SK-N-SH (cell line): ENCODE measurements around the gene ORMDL1. TPM values are rescaled to one million over a fixed set of nuclear protein-coding genes. Genes with fewer than 3 reads are reported as not detected.

ENCODE experiments used
- CTCF ChIA-PET: fragments of 300-600, 350-600 bp; formaldehyde crosslinking; extraction: SDS; loops from one replicate; lab custom pipeline; 2021; lab: Yijun Ruan, JAX
- POLR2A ChIA-PET: fragments of 350-600 bp; sonication (Branson Sonifier 250); formaldehyde crosslinking; extraction: SDS; loops from one replicate; lab custom pipeline; 2020; ENCODE audit warnings: antibody characterized with exemption, inconsistent platforms; lab: Yijun Ruan, JAX
- DNase-seq: peaks from one replicate; pipeline ENCODE4 v3.0.0; 2012
- H2AFZ ChIP-seq: fragments of 200-600 bp; sonication (generic); 2 replicates; pipeline ENCODE4 v1.8.1; 2016; ENCODE audit warnings: antibody characterized with exemption, mild to moderate bottlenecking, low read depth
- H3F3A ChIP-seq: fragments of 200-600 bp; sonication (generic); replicated peaks from 2 replicates; pipeline ENCODE3; 2016; ENCODE audit warnings: antibody characterized with exemption, mild to moderate bottlenecking; ENCODE audit not compliant: insufficient read depth
- H3K27ac ChIP-seq, 2 experiments: fragments of 200-500 bp in 1 of 2; fragments of 200-600 bp in 1 of 2; sonication (Bioruptor generic) in 1 of 2; sonication (generic), shearing (Covaris generic) in 1 of 2; 2 replicates each; pipeline versions ENCODE4 v1.5.1 to v1.6.1; 2014 to 2016; ENCODE audit warnings: low read depth in 2 of 2, inconsistent platforms in 1 of 2, low read length in 1 of 2, mild to moderate bottlenecking in 1 of 2, mixed read lengths in 1 of 2
- H3K27me3 ChIP-seq: fragments of 200-600 bp; sonication (generic), shearing (Covaris generic); 2 replicates; pipeline ENCODE4 v1.6.1; 2016; ENCODE audit warnings: mixed run types; ENCODE audit not compliant: insufficient read depth
- H3K36me3 ChIP-seq, 2 experiments: fragments of 200-500 bp in 1 of 2; fragments of 200-600 bp in 1 of 2; sonication (Bioruptor generic) in 1 of 2; sonication (generic) in 1 of 2; replicated peaks in 1 of 2; 2 replicates each; pipeline versions ENCODE3 to v1.5.1; 2014 to 2016; ENCODE audit warnings: low read length in 1 of 2, mild to moderate bottlenecking in 1 of 2; ENCODE audit not compliant: insufficient read depth in 2 of 2, control insufficient read depth in 1 of 2
- H3K4me1 ChIP-seq, 2 experiments: fragments of 200-500 bp in 1 of 2; fragments of 200-600 bp in 1 of 2; sonication (Bioruptor generic) in 1 of 2; sonication (generic), shearing (Covaris generic) in 1 of 2; 2 replicates each; pipeline versions ENCODE4 v1.5.1 to v1.6.1; 2014 to 2016; ENCODE audit warnings: low read depth in 1 of 2, low read length in 1 of 2, mixed run types in 1 of 2; ENCODE audit not compliant: insufficient read depth in 2 of 2, control insufficient read depth in 1 of 2
- H3K4me2 ChIP-seq: fragments of 200-600 bp; sonication (generic), shearing (Covaris generic); 2 replicates; pipeline ENCODE4 v1.6.1; 2017; ENCODE audit warnings: mixed run types
- H3K4me3 ChIP-seq, 2 experiments: fragments of 200-500 bp in 1 of 2; fragments of 200-600 bp in 1 of 2; sonication (Bioruptor generic) in 1 of 2; sonication (generic), shearing (Covaris generic) in 1 of 2; 2 replicates each; pipeline versions ENCODE4 v1.5.1 to v1.8.1; 2014 to 2016; ENCODE audit warnings: low read depth in 2 of 2, inconsistent platforms in 1 of 2, low read length in 1 of 2, mild to moderate bottlenecking in 1 of 2, mixed read lengths in 1 of 2, moderate library complexity in 1 of 2
- H3K79me2 ChIP-seq: fragments of 200-600 bp; sonication (generic); 2 replicates; pipeline ENCODE4 v1.8.1; 2017; ENCODE audit warnings: mild to moderate bottlenecking; ENCODE audit not compliant: insufficient read depth
- H3K9ac ChIP-seq: fragments of 200-600 bp; sonication (generic); 2 replicates; pipeline ENCODE4 v1.6.1; 2017; ENCODE audit warnings: mixed run types
- H3K9me2 ChIP-seq: fragments of 200-600 bp; sonication (generic); 2 replicates; pipeline ENCODE4 v1.6.1; 2017; ENCODE audit warnings: mixed run types
- H3K9me3 ChIP-seq: fragments of 200-600 bp; sonication (generic); 2 replicates; pipeline ENCODE4 v1.6.1; 2017; ENCODE audit warnings: mixed run types, mild to moderate bottlenecking, moderate library complexity
- H4K20me1 ChIP-seq: fragments of 200-600 bp; sonication (generic); 2 replicates; pipeline ENCODE4 v1.6.1; 2017; ENCODE audit warnings: mild to moderate bottlenecking, mixed run types; ENCODE audit not compliant: insufficient read depth
- ELF1 ChIP-seq: IDR thresholded peaks from 2 replicates; pipeline ENCODE4 v1.4.0; 2012
- EP300 ChIP-seq, 2 experiments: IDR thresholded peaks; 2 replicates each; pipeline versions ENCODE4 v1.4.0 to v1.6.1; 2012; ENCODE audit warnings: borderline replicate concordance in 1 of 2, low read depth in 1 of 2, low read length in 1 of 2
- EZH2phosphoT487 ChIP-seq: fragments of 200-600 bp; sonication (generic); IDR thresholded peaks from 2 replicates; pipeline ENCODE4 v1.6.1; 2017; ENCODE audit warnings: low read depth, mixed run types, mild to moderate bottlenecking, antibody characterized with exemption, moderate library complexity, borderline replicate concordance
- FOSL2 ChIP-seq: IDR thresholded peaks from 2 replicates; pipeline ENCODE4 v1.4.0; 2012; ENCODE audit warnings: low read depth, mild to moderate bottlenecking, moderate library complexity, borderline replicate concordance
- FOXJ3 ChIP-seq: sonication (generic); formaldehyde crosslinking; IDR thresholded peaks from 2 replicates; pipeline ENCODE4 v1.5.1; 2020; ENCODE audit warnings: mild to moderate bottlenecking, missing genetic modification reagents
- FOXM1 ChIP-seq: IDR thresholded peaks from 2 replicates; pipeline ENCODE4 v1.4.0; 2012; ENCODE audit warnings: low read depth, mild to moderate bottlenecking
- GABPA ChIP-seq: IDR thresholded peaks from 2 replicates; pipeline ENCODE4 v1.4.0; 2012; ENCODE audit warnings: low read depth, mild to moderate bottlenecking
- GATA2 ChIP-seq: sonication (generic); formaldehyde crosslinking; IDR thresholded peaks from 2 replicates; pipeline ENCODE4 v1.5.0; 2020; ENCODE audit warnings: mild to moderate bottlenecking, missing genetic modification reagents
- MAX ChIP-seq: IDR thresholded peaks from 2 replicates; pipeline ENCODE4 v1.4.0; 2012; ENCODE audit warnings: low read depth
- NFIC ChIP-seq: IDR thresholded peaks from 2 replicates; pipeline ENCODE4 v1.4.0; 2012; ENCODE audit warnings: borderline replicate concordance
- NRF1 ChIP-seq: IDR thresholded peaks from 2 replicates; pipeline ENCODE4 v1.6.1; 2012; ENCODE audit warnings: low read depth, mild to moderate bottlenecking, low read length
- POLR2AphosphoS5 ChIP-seq: IDR thresholded peaks from 2 replicates; pipeline ENCODE4 v1.6.1; 2012; ENCODE audit warnings: low read depth, low read length
- RAD21 ChIP-seq: IDR thresholded peaks from 2 replicates; pipeline ENCODE4 v1.6.1; 2012; ENCODE audit warnings: mild to moderate bottlenecking, low read length
- REST ChIP-seq: IDR thresholded peaks from 2 replicates; pipeline ENCODE4 v1.6.1; 2012; ENCODE audit warnings: mild to moderate bottlenecking, low read depth, low read length, moderate library complexity
- RFX5 ChIP-seq: IDR thresholded peaks from 2 replicates; pipeline ENCODE4 v1.6.1; 2012; ENCODE audit warnings: mild to moderate bottlenecking, improper control_type of control experiment, low read length
- SIN3A ChIP-seq: IDR thresholded peaks from 2 replicates; pipeline ENCODE4 v1.6.1; 2012; ENCODE audit warnings: low read depth, mild to moderate bottlenecking, low read length, moderate library complexity, borderline replicate concordance
- TAF1 ChIP-seq: IDR thresholded peaks from 2 replicates; pipeline ENCODE4 v1.6.1; 2012; ENCODE audit warnings: low read depth, mild to moderate bottlenecking, low read length, moderate library complexity, borderline replicate concordance
- TCF12 ChIP-seq: IDR thresholded peaks from 2 replicates; pipeline ENCODE4 v1.4.0; 2012
- WGBS: methylation state at CpG from one replicate; pipeline ENCODE4 v1.1.6; 2017; ENCODE audit warnings: low lambda C conversion rate; 5-methylcytosine and 5-hydroxymethylcytosine counted together
- polyA plus RNA-seq, 3 experiments: library from polyadenylated mRNA; depleted of rRNA; stranded (reverse); fragments of >200 nt; gene quantifications; 2 replicates each; pipeline ENCODE4 v1.2.3, GENCODE V29; 2012
- TF ChIP-seq, protein P1 (sequence below): IDR thresholded peaks from 2 replicates; pipeline ENCODE4; 2012
- TF ChIP-seq, protein P2 (sequence below): fragments of 150-350 bp; IDR thresholded peaks from 2 replicates; pipeline ENCODE4 v1.6.1; 2017; ENCODE audit warnings: antibody characterized with exemption, low read length, low read depth, borderline replicate concordance

ORMDL1 gene
- polyA plus RNA-seq, 1 of the 3 experiments (the other 2 are of a cell fraction) = 99.2 TPM

DNA sequence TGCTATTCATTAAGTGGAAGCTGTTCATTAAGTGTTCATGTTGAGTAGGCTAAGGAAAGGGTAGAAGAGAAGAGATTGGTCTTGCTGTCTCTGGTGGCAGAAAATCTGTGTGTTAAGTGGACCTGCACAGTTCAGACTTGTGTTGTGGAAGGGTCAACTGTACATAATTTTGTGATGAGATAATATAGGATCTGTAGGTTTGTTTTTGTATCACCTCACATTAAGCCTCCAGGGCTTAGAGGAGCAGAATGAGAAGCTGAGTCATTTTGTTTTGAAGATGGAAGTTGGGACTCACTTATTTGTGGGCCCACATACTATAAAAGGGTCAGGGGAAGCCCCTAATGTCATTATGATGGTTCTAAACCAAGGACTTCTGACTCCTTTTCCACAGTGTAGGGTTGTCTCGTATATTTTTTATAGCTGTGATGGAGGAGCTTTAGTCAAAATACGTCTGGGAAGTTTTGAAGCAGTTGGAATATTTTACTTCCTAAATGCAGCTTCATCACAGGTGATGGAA lies 18.3 kb upstream of the ORMDL1 start:
- no peaks in the 10 kb centered on the region for H4K20me1 ChIP-seq
- no peaks in the 10 kb centered on the region for H3K9me3 ChIP-seq
- H3K9ac ChIP-seq = no peak overlapping the region
- 97% methylated on average over 2 of the region's 2 CpGs for WGBS
- no peak overlapping the region for H2AFZ ChIP-seq
- no peak for DNase-seq
- H3K4me1 ChIP-seq = peaks cover 0 to 5% of the 10 kb centered on the region in 2 experiments; a peak in 3 of 4 replicates
- POLR2A ChIA-PET = no interaction called here
- H3K4me3 ChIP-seq = no peak overlapping the region
- H3F3A ChIP-seq = no peaks in the 10 kb centered on the region
- H3K4me2 ChIP-seq = no peak overlapping the region
- no peaks in the 10 kb centered on the region for H3K27me3 ChIP-seq
- H3K79me2 ChIP-seq = peaks cover 13% of the 10 kb centered on the region; the same call in 1 of the 2 replicates
- CTCF ChIA-PET = interaction anchor here (0.6 to 1.5 kb wide), 3 partner anchors 10 to 142 kb away, joined by 3 to 4 read pairs (median 3); no protein-coding TSS in a partner anchor
- TF ChIP-seq GATA2 (no peak), SIN3A (no peak), RFX5 (no peak), FOXJ3 (CRISPR knock-in tag) (no peak), ELF1 (no peak), MAX (no peak), GABPA (no peak), POLR2AphosphoS5 (no peak), NFIC (no peak), REST (no peak), FOXM1 (no peak), FOSL2 (no peak), RAD21 (no peak), TAF1 (no peak), EZH2phosphoT487 (no peak), EP300 (IDR thresholded peaks at IDR 0.05; ENCODE audit: borderline replicate concordance in 1 of 2, low read depth in 1 of 2, low read length in 1 of 2) (no peak), NRF1 (no peak), TCF12 (no peak)
- TF ChIP-seq, protein P1, sequence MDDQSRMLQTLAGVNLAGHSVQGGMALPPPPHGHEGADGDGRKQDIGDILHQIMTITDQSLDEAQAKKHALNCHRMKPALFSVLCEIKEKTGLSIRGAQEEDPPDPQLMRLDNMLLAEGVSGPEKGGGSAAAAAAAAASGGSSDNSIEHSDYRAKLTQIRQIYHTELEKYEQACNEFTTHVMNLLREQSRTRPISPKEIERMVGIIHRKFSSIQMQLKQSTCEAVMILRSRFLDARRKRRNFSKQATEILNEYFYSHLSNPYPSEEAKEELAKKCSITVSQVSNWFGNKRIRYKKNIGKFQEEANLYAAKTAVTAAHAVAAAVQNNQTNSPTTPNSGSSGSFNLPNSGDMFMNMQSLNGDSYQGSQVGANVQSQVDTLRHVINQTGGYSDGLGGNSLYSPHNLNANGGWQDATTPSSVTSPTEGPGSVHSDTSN = no peak
- TF ChIP-seq, protein P2, sequence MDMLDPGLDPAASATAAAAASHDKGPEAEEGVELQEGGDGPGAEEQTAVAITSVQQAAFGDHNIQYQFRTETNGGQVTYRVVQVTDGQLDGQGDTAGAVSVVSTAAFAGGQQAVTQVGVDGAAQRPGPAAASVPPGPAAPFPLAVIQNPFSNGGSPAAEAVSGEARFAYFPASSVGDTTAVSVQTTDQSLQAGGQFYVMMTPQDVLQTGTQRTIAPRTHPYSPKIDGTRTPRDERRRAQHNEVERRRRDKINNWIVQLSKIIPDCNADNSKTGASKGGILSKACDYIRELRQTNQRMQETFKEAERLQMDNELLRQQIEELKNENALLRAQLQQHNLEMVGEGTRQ = no peak
- H3K27ac ChIP-seq = no peak overlapping the region
- peaks cover 63 to 66% of the 10 kb centered on the region in 2 experiments for H3K36me3 ChIP-seq
- 0 out of 2 replicates have a peak, but pooled peaks cover 3% of the 10 kb centered on the region for H3K9me2 ChIP-seq
